Spleen (tissue), 11 donors: ENCODE results near the gene GSTA5. TPM values are rescaled to one million over a fixed set of nuclear protein-coding genes. Genes with fewer than 3 reads are reported as not detected.
"Not testable (repeated sequence)": the region's sequence is repeated elsewhere in the genome, so short reads cannot be mapped to it uniquely, and the experiment has no call there.

ENCODE experiments used
- DNase-seq: peaks from one replicate; pipeline ENCODE4 v3.0.0-alpha.2; 2020
- H3K27ac ChIP-seq, 8 donors: fragments of 200-600 bp; sonication (generic) in 7 of 8; 1 replicate in 4 of 8; 2 replicates in 4 of 8; pipeline versions ENCODE4 v1.5.0 to v1.8.0; 2016 to 2021; ENCODE audit warnings: inconsistent platforms in 4 of 8, mild to moderate bottlenecking in 4 of 8, moderate library complexity in 1 of 8
- H3K27me3 ChIP-seq, 7 donors: fragments of 200-600 bp; sonication (generic) in 6 of 7; replicated peaks in 1 of 7; 1 replicate in 4 of 7; 2 replicates in 3 of 7; pipeline versions ENCODE4 v1.5.0 to v1.8.0; 2016 to 2021; ENCODE audit warnings: inconsistent platforms in 3 of 7, mild to moderate bottlenecking in 1 of 7
- H3K36me3 ChIP-seq, 6 donors: fragments of 200-600 bp; sonication (generic) in 5 of 6; 1 replicate in 4 of 6; 2 replicates in 2 of 6; pipeline versions ENCODE4 v1.5.0 to v1.8.0; 2016 to 2021; ENCODE audit warnings: inconsistent platforms in 2 of 6
- H3K4me1 ChIP-seq, 6 donors: fragments of 200-600 bp; sonication (generic) in 5 of 6; 1 replicate in 3 of 6; 2 replicates in 3 of 6; pipeline versions ENCODE4 v1.5.0 to v1.8.0; 2016 to 2021; ENCODE audit warnings: inconsistent platforms in 3 of 6
- H3K4me3 ChIP-seq, 8 donors: fragments of 200-600 bp; sonication (generic) in 7 of 8; 1 replicate in 4 of 8; 2 replicates in 4 of 8; pipeline versions ENCODE4 v1.5.0 to v1.8.0; 2016 to 2021; ENCODE audit warnings: inconsistent platforms in 4 of 8, mild to moderate bottlenecking in 4 of 8, moderate library complexity in 2 of 8
- H3K9me3 ChIP-seq, 8 donors: fragments of 200-600 bp; sonication (generic) in 7 of 8; 1 replicate in 4 of 8; 2 replicates in 4 of 8; pipeline versions ENCODE4 v1.5.0 to v1.8.0; 2016 to 2021; ENCODE audit warnings: inconsistent platforms in 4 of 8
- CTCF ChIP-seq, 11 experiments: fragments of 200-600 bp in 7 of 11; fragments of 450-650 bp in 4 of 11; sonication (generic) in 4 of 11; IDR thresholded peaks in 8 of 11; conservative IDR thresholded peaks in 3 of 11; 1 replicate in 7 of 11; 2 replicates in 4 of 11; pipeline versions ENCODE4 v1.4.0 to v1.8.0; 2016 to 2021; ENCODE audit warnings: antibody characterized with exemption in 11 of 11, inconsistent platforms in 4 of 11, mild to moderate bottlenecking in 1 of 11
- POLR2A ChIP-seq, 3 donors: fragments of 450-650 bp; IDR thresholded peaks; one replicate each; pipeline ENCODE4 v1.5.1; 2017; ENCODE audit warnings: antibody characterized with exemption in 3 of 3, mild to moderate bottlenecking in 1 of 3
- POLR2AphosphoS5 ChIP-seq, 3 donors: sonication (generic); formaldehyde crosslinking; IDR thresholded peaks; one replicate each; pipeline ENCODE4 v1.5.1; 2017; ENCODE audit warnings: antibody characterized with exemption in 3 of 3
- WGBS, 5 donors: extraction: QIAGEN DNeasy Blood & Tissue Kit in 3 of 5; methylation state at CpG; one replicate each; pipeline versions ENCODE4 v1.1.5 to v1.1.7; 2013 to 2018; 5-methylcytosine and 5-hydroxymethylcytosine counted together
- intact Hi-C: fragments of 100-400 bp; cut with DNase I; formaldehyde crosslinking; loops from one replicate; pipeline ENCODE4 v1.15.0; 2023; ENCODE audit warnings: low total_unique reads
- polyA plus RNA-seq, 3 donors: library from polyadenylated mRNA; stranded (reverse); fragments of 200-250 nt; gene quantifications; one replicate each; pipeline ENCODE4 v1.2.1, GENCODE V29; 2013
- total RNA-seq, 7 donors: library from RNA; depleted of rRNA in 3 of 7; stranded (reverse); fragments of >200 nt in 3 of 7; fragmentation: NEBNext Ultra II Directional in 4 of 7; extraction: Animal tissue kit (Norgen Biotek cat#: 25700) in 4 of 7; gene quantifications; one replicate each; pipeline versions ENCODE4 v1.1.0 to v1.2.1, GENCODE V29; 2016 to 2021
- donor health status: healthy with polysubstance abuse.
- donor health status: DM: no; HTN: no; CAD: no; lungs with moderate emphysema.
- donor health status: DM: no; HTN: no; CAD: no.
- donor health status: Bipolar disorder and iron deficiency.
- donor health status: healthy.
- donor health status: DM: no; HTN: no; CAD: no.
- donor health status: DM: yes; HTN: yes; CAD: no.

The GSTA5 gene
- total and polyA plus RNA-seq, 10 donors, result not detected

- Histone ChIP-seq H3K4me1 (no peaks in the 10 kb centered on the region), H3K27ac (no peak overlapping the region), H3K36me3 (no peaks in the 10 kb centered on the region), H3K4me3 (no peak overlapping the region), H3K9me3 (peaks cover 0 to 3% (median 0%) of the 10 kb centered on the region in 8 donors), H3K27me3 (peaks cover 0 to 7% (median 0%) of the 10 kb centered on the region in 7 donors)
- DNase-seq, result no peak
- intact Hi-C loops, result no loop called here
- TF ChIP-seq POLR2A (IDR thresholded peaks at IDR 0.05), result no peak
- TF ChIP-seq POLR2AphosphoS5 (IDR thresholded peaks at IDR 0.05), result no peak
- 86 to 92% (median 90%) methylated on average over 22 to 37 of the region's 37 CpGs for WGBS, 5 donors
These were observed 11.4 kb downstream of the GSTA5 start for GRCh38 chr6:52829046-52829817.

DNA sequence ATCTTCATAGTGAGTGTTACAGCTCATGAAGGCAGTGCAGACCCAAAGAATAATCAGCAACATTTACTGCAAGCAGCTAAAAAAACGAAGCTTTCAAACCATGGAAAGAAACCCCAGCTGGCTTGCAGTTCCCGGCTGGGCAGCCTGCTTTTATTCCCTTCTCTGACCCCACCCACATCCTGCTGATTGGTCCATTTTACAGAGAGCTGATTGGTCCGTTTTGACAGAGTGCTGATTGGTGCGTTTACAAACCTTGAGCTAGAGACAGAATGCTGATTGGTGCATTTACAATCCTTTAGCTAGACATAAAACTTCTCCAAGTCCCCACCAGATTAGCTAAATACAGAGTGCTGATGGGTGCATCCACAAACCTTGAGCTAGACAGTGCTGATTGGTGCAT is 12.0 kb downstream of the GSTA5 start:
- intact Hi-C loops, H3K4me1 ChIP-seq, H3K36me3 ChIP-seq, H3K27me3 ChIP-seq, H3K27ac ChIP-seq, H3K4me3 ChIP-seq, DNase-seq, H3K9me3 ChIP-seq: not testable (repeated sequence)
- 63 to 86% (median 82%) methylated on average over 4 of the region's 4 CpGs for WGBS, 5 donors

DNA sequence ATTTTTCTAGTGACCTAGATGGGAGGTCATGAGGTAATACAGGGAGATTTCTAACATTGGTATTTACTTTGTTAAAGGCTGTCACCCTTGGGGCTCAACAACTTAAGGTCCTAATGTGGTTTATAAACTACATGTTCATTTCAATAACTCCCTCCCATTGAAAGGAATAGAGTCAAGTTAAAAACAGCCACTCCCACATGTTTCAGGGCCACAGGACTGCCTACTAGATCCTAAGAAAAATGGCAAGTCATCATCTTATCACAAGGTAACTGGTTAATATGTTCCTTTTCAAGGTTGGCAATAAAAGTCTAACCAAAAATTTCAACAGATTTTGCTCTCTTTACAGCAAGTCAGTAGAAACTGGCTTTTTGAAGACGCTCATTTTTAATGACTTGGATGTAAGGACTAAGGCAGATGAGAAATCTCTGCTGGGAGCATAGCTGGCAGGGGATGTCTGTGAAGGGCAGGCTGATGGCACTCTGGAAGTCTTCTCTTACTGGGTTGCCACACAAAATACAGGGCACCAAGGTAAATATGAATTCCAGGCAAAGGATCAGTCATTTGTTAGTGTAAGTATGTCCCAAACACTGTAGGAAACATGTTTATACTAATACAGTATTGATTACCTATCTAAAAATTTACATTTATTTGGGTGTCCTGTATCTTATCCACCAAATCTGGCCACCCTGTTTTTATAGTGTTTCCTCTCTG is 13.4 kb downstream of the GSTA5 start:
- H3K9me3 ChIP-seq, result peaks cover 0 to 10% (median 3%) of the 10 kb centered on the region in 8 donors
- not testable (repeated sequence) for H3K27ac ChIP-seq, H3K4me3 ChIP-seq, H3K36me3 ChIP-seq, H3K27me3 ChIP-seq, H3K4me1 ChIP-seq, DNase-seq
- intact Hi-C loops, result loop anchor here (2.0 kb wide), 1 partner anchor 40 kb away; no protein-coding TSS in a partner anchor
- WGBS, 5 donors, result 70 to 96% (median 88%) methylated on average over 1 of the region's 1 CpG

- TF ChIP-seq POLR2AphosphoS5 (IDR thresholded peaks at IDR 0.05), result no peak
- TF ChIP-seq CTCF (IDR thresholded peaks at IDR 0.05 in 8 of 11, conservative IDR thresholded peaks at IDR 0.05 in 3 of 11), result no peak
- no peak for TF ChIP-seq POLR2A (IDR thresholded peaks at IDR 0.05)
- 29 to 50% (median 36%) methylated on average over 1 of the region's 1 CpG for WGBS, 5 donors
- peaks cover 0 to 6% (median 0%) of the 10 kb centered on the region in 7 donors for H3K27me3 ChIP-seq
- H3K27ac ChIP-seq, result no peak overlapping the region
- H3K4me1 ChIP-seq, result no peaks in the 10 kb centered on the region
- no peak for DNase-seq
- H3K36me3 ChIP-seq, result no peaks in the 10 kb centered on the region
- H3K4me3 ChIP-seq, result no peak overlapping the region
- H3K9me3 ChIP-seq, result peaks cover 0 to 16% (median 9%) of the 10 kb centered on the region in 8 donors
- intact Hi-C loops, result loop anchor here (2.0 kb wide), 1 partner anchor 40 kb away; no protein-coding TSS in a partner anchor
These were observed 14.1 kb downstream of the GSTA5 start for GRCh38 chr6:52826513-52826912.

DNA sequence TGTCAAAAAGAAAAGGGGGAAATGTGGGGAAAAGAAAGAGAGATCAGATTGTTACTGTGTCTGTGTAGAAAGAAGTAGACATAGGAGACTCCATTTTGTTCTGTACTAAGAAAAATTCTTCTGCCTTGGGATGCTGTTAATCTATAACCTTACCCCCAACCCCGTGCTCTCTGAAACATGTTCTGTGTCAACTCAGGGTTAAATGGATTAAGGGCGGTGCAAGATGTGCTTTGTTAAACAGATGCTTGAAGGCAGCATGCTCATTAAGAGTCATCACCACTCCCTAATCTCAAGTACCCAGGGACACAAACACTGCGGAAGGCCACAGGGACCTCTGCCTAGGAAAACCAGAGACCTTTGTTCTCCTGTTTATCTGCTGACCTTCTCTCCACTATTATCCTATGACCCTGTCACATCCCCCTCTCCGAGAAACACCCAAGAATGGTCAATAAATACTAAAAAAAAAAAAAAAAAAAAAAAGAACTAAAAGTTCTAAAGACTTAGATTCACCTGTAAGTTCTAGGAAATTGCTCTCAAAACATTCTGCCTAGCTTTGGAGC is 14.6 kb downstream of the GSTA5 start:
- H3K27ac ChIP-seq, DNase-seq, H3K4me1 ChIP-seq, H3K4me3 ChIP-seq, H3K36me3 ChIP-seq, H3K27me3 ChIP-seq: not testable (repeated sequence)
- intact Hi-C loops, result loop anchor here (2.0 kb wide), 1 partner anchor 39 kb away; no protein-coding TSS in a partner anchor
- peaks cover 0 to 18% (median 10%) of the 10 kb centered on the region in 8 donors for H3K9me3 ChIP-seq
- WGBS, 5 donors, result 77 to 89% (median 80%) methylated on average over 4 of the region's 4 CpGs

DNA sequence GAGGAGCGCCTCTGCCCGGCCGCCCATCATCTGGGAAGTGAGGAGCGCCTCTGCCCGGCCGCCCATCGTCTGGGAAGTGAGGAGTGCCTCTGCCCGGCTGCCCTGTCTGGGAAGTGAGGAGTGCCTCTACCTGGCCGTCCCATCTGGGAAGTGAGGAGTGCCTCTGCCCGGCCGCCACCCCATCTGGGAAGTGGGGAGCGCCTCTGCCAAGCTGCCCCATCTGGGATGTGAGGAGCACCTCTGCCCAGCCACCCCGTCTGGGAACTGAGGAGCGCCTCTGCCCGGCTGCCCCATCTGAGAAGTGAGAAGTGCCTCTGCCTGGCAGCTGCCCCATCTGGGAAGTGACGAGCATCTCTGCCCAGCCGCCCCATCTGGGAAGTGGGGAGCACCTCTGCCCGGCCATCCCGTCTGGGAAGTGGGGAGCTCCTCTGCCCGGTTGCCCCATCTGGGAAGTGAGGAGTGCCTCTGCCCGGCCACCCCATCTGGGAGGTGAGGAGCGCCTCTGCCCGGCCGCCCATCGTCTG is 15.3 kb downstream of the GSTA5 start:
- intact Hi-C loops, H3K27ac ChIP-seq, H3K36me3 ChIP-seq, H3K27me3 ChIP-seq, DNase-seq, H3K4me3 ChIP-seq, H3K4me1 ChIP-seq: not testable (repeated sequence)
- peaks cover 0 to 18% (median 10%) of the 10 kb centered on the region in 8 donors for H3K9me3 ChIP-seq
- WGBS, 5 donors, result 85 to 97% (median 94%) methylated on average over 13 to 25 of the region's 25 CpGs
